Gastroesophageal sphincter (tissue), 3 donors: ENCODE measurements around the gene LAMA5.

Source experiments
- EP300 ChIP-seq: sonication (generic); formaldehyde crosslinking; IDR thresholded peaks from one replicate; pipeline ENCODE4 v1.6.1; 2017; ENCODE audit warnings: antibody characterized with exemption, mild to moderate bottlenecking
- POLR2AphosphoS5 ChIP-seq: sonication (generic); formaldehyde crosslinking; IDR thresholded peaks from one replicate; pipeline ENCODE4 v1.6.1; 2017; ENCODE audit warnings: antibody characterized with exemption
- TF ChIP-seq, protein P1 (sequence below), 4 experiments: fragments of 200-600 bp in 2 of 4; fragments of 450-650 bp in 2 of 4; sonication (generic) in 1 of 4; IDR thresholded peaks; one replicate each; pipeline ENCODE4 v1.5.1; 2017 to 2019; ENCODE audit warnings: antibody characterized with exemption in 4 of 4, mild to moderate bottlenecking in 2 of 4, moderate library complexity in 2 of 4

DNA sequence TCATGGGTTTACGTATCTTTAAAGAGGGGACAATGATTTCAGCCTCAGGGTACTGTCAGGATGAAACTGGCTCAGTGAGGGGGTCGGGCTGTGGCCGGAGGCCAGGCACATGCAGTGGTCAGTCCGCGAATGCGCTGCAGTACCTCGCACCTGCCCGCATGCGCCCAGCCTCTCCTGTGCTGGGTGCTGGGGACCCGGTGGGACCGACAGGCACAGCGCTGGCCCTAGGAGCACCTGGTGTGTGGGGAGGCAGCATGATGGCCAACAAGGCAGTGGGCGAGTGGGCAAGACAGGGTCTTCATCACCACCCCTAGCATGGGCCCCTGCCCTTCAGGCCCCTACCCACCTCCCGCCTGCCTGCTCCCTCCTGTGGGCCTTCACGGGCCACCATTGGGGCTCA lies 40.9 kb upstream of the LAMA5 start:
- TF ChIP-seq POLR2AphosphoS5 (no peak), EP300 (no peak)
- TF ChIP-seq, protein P1, sequence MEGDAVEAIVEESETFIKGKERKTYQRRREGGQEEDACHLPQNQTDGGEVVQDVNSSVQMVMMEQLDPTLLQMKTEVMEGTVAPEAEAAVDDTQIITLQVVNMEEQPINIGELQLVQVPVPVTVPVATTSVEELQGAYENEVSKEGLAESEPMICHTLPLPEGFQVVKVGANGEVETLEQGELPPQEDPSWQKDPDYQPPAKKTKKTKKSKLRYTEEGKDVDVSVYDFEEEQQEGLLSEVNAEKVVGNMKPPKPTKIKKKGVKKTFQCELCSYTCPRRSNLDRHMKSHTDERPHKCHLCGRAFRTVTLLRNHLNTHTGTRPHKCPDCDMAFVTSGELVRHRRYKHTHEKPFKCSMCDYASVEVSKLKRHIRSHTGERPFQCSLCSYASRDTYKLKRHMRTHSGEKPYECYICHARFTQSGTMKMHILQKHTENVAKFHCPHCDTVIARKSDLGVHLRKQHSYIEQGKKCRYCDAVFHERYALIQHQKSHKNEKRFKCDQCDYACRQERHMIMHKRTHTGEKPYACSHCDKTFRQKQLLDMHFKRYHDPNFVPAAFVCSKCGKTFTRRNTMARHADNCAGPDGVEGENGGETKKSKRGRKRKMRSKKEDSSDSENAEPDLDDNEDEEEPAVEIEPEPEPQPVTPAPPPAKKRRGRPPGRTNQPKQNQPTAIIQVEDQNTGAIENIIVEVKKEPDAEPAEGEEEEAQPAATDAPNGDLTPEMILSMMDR (IDR thresholded peaks at IDR 0.05), result no peak
